GM23338 (cell line): ENCODE results near the gene ADGRB3. TPM values are rescaled to one million over a fixed set of nuclear protein-coding genes. Genes with fewer than 3 reads are reported as not detected.

Source experiments
- ATAC-seq: fragments of 200-7000 bp; cut with Tn5 transposase; 3 replicates; pipeline ENCODE4 v1.9.1; 2020
- DNase-seq: peaks from one replicate; pipeline ENCODE4 v3.0.0-alpha.2; 2015; ENCODE audit warnings: low spot score
- H2AFZ ChIP-seq: fragments of 200-600 bp; sonication (generic); 2 replicates; pipeline ENCODE4 v1.8.0; 2016; ENCODE audit warnings: antibody characterized with exemption, mild to moderate bottlenecking, moderate library complexity
- H3F3A ChIP-seq: fragments of 200-600 bp; sonication (generic); replicated peaks from 2 replicates; pipeline ENCODE4 v1.8.0; 2017; ENCODE audit warnings: antibody characterized with exemption, mixed run types, low read depth
- H3K27ac ChIP-seq: fragments of 200-600 bp; sonication (generic); 2 replicates; pipeline ENCODE4 v1.6.1; 2016; ENCODE audit warnings: low read depth
- H3K27me3 ChIP-seq: fragments of 200-600 bp; sonication (generic); 2 replicates; pipeline ENCODE4 v1.8.0; 2016; ENCODE audit warnings: mild to moderate bottlenecking, mixed run types, moderate library complexity; ENCODE audit not compliant: insufficient read depth
- H3K36me3 ChIP-seq: fragments of 200-600 bp; sonication (generic); 2 replicates; pipeline ENCODE4 v1.8.0; 2016; ENCODE audit warnings: mild to moderate bottlenecking; ENCODE audit not compliant: insufficient read depth
- H3K4me1 ChIP-seq: fragments of 200-600 bp; sonication (generic); 2 replicates; pipeline ENCODE4 v1.8.0; 2016; ENCODE audit warnings: mild to moderate bottlenecking, moderate library complexity; ENCODE audit not compliant: insufficient read depth
- H3K4me2 ChIP-seq: fragments of 200-600 bp; sonication (generic); 2 replicates; pipeline ENCODE4 v1.7.1; 2017; ENCODE audit warnings: mixed run types
- H3K4me3 ChIP-seq: fragments of 200-600 bp; sonication (generic); 2 replicates; pipeline ENCODE4 v1.6.1; 2016; ENCODE audit warnings: mixed run types
- H3K79me2 ChIP-seq: fragments of 200-600 bp; sonication (generic); replicated peaks from 2 replicates; pipeline ENCODE4 v1.8.0; 2017; ENCODE audit warnings: mild to moderate bottlenecking; ENCODE audit not compliant: insufficient read depth
- H3K9me2 ChIP-seq: fragments of 200-600 bp; sonication (generic); 2 replicates; pipeline ENCODE4 v1.8.0; 2017; ENCODE audit not compliant: insufficient read depth
- H4K20me1 ChIP-seq: fragments of 200-600 bp; sonication (generic); replicated peaks from 2 replicates; pipeline ENCODE4 v1.8.0; 2017; ENCODE audit warnings: mild to moderate bottlenecking; ENCODE audit not compliant: insufficient read depth
- H3K27ac Mint-ChIP-seq: 2 replicates; pipeline ENCODE4 v1.8.0; 2020; ENCODE audit warnings: inconsistent platforms, mild to moderate bottlenecking, moderate library complexity, mixed read lengths
- H3K27me3 Mint-ChIP-seq: 3 replicates; pipeline ENCODE4 v1.8.0; 2022; ENCODE audit warnings: low read depth, mild to moderate bottlenecking, moderate library complexity, mixed read lengths, inconsistent platforms; ENCODE audit not compliant: insufficient read depth, poor library complexity
- H3K36me3 Mint-ChIP-seq: 3 replicates; pipeline ENCODE4 v1.8.0; 2021; ENCODE audit warnings: low read depth, mild to moderate bottlenecking, inconsistent platforms, moderate library complexity, mixed read lengths
- H3K4me1 Mint-ChIP-seq: 3 replicates; pipeline ENCODE4 v1.8.0; 2020; ENCODE audit warnings: mild to moderate bottlenecking, inconsistent platforms, mixed read lengths
- H3K4me3 Mint-ChIP-seq: 3 replicates; pipeline ENCODE4 v1.8.0; 2021; ENCODE audit warnings: moderate library complexity, mild to moderate bottlenecking, inconsistent platforms, mixed read lengths
- H3K9me3 Mint-ChIP-seq: 3 replicates; pipeline ENCODE4 v1.8.0; 2020; ENCODE audit warnings: moderate library complexity, mild to moderate bottlenecking, inconsistent platforms, mixed read lengths
- CREB1 ChIP-seq: fragments of 250-450 bp; sonication (Bioruptor Pico); IDR thresholded peaks from 2 replicates; pipeline ENCODE4 v1.5.0; 2020; ENCODE audit warnings: low read depth, mild to moderate bottlenecking, moderate library complexity
- EZH2 ChIP-seq: fragments of 200-600 bp; sonication (generic); IDR thresholded peaks from one replicate; pipeline ENCODE4 v1.8.0; 2017; ENCODE audit warnings: antibody characterized with exemption, mild to moderate bottlenecking, low read depth; ENCODE audit not compliant: unreplicated experiment
- EZH2phosphoT487 ChIP-seq: fragments of 200-600 bp; sonication (generic); IDR thresholded peaks from one replicate; pipeline ENCODE4 v1.8.1; 2018; ENCODE audit warnings: antibody characterized with exemption; ENCODE audit not compliant: unreplicated experiment
- JUNB ChIP-seq: IDR thresholded peaks from one replicate; pipeline ENCODE4 v1.6.1; 2016; ENCODE audit warnings: antibody characterized with exemption; ENCODE audit not compliant: unreplicated experiment
- NANOG ChIP-seq: IDR thresholded peaks from 2 replicates; pipeline ENCODE4 v1.6.1; 2016; ENCODE audit warnings: antibody characterized with exemption, borderline replicate concordance
- POLR2AphosphoS5 ChIP-seq: IDR thresholded peaks from 2 replicates; pipeline ENCODE4 v1.6.1; 2016; ENCODE audit warnings: antibody characterized with exemption, low read depth
- STAT1 ChIP-seq: IDR thresholded peaks from one replicate; pipeline ENCODE4 v1.6.1; 2016; ENCODE audit warnings: antibody characterized with exemption; ENCODE audit not compliant: unreplicated experiment
- ZNF331 ChIP-seq: fragments of 250-450 bp; sonication (Bioruptor Pico); IDR thresholded peaks from 2 replicates; pipeline ENCODE4 v1.5.0; 2020; ENCODE audit warnings: low read depth, mild to moderate bottlenecking, moderate library complexity
- polyA plus RNA-seq: library from polyadenylated mRNA; unstranded; fragments of >200 nt; fragmentation: Nextera tagmentation; extraction: Ambion mirVana; gene quantifications from 2 replicates; pipeline ENCODE4 v1.2.1, GENCODE V29; 2016
- total RNA-seq: library from RNA; depleted of rRNA; stranded (reverse); fragments of >200 nt; shearing (Covaris generic); gene quantifications from 2 replicates; pipeline ENCODE4 v1.2.3, GENCODE V29; 2014
- TF ChIP-seq, protein P1 (sequence below), 2 experiments: fragments of 200-600 bp in 1 of 2; sonication (generic) in 1 of 2; conservative IDR thresholded peaks; 2 replicates each; pipeline versions ENCODE4 v1.5.1 to v1.6.1; 2016 to 2017; ENCODE audit warnings: antibody characterized with exemption in 2 of 2, low read depth in 2 of 2, mild to moderate bottlenecking in 2 of 2, moderate library complexity in 1 of 2
- TF ChIP-seq, protein P2 (sequence below): IDR thresholded peaks from 2 replicates; pipeline ENCODE4 v1.6.1; 2016; ENCODE audit warnings: antibody characterized with exemption
- TF ChIP-seq, protein P3 (sequence below): IDR thresholded peaks from one replicate; pipeline ENCODE4 v1.6.1; 2018; ENCODE audit warnings: antibody characterized with exemption; ENCODE audit not compliant: unreplicated experiment
- TF ChIP-seq, protein P4 (sequence below): fragments of 250-450 bp; sonication (Bioruptor Pico); IDR thresholded peaks from 2 replicates; pipeline ENCODE4 v1.5.0; 2020; ENCODE audit warnings: mild to moderate bottlenecking, moderate library complexity

Gene ADGRB3
- total and polyA plus RNA-seq, 2 experiments from 2014 or later = 0.92 to 4.0 TPM

DNA sequence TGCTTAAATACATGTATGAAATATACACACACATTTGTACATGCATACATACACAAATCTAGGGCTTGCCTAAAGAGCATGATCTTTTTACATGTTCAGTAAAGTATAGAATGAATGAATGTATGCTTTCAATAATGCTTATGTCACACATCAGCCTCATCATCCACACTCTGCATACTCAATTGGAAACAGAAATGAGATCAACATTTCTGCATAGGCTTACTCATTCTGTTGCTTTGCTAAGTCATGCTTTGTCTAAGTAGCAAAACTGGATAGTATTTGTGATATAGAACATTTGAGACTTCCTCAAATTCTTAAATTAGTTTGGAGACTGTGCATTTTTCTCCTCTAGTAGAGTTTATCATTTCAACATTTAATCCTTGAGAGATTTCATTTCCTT is 343.3 kb downstream of the ADGRB3 start:
- H3K4me3 Mint-ChIP-seq = no peak overlapping the region
- H3K36me3 Mint-ChIP-seq = no peaks in the 10 kb centered on the region
- Histone ChIP-seq H3K4me2 (no peak overlapping the region), H3K36me3 (no peaks in the 10 kb centered on the region), H3K79me2 (no peaks in the 10 kb centered on the region), H3F3A (no peaks in the 10 kb centered on the region), H3K4me1 (no peaks in the 10 kb centered on the region), H3K4me3 (no peak overlapping the region), H3K9me2 (no peaks in the 10 kb centered on the region), H3K27me3 (no peaks in the 10 kb centered on the region), H4K20me1 (no peaks in the 10 kb centered on the region), H3K27ac (no peak overlapping the region), H2AFZ (no peak overlapping the region)
- no peaks in the 10 kb centered on the region for H3K9me3 Mint-ChIP-seq
- H3K27me3 Mint-ChIP-seq = no peaks in the 10 kb centered on the region
- no peak for DNase-seq
- no peak for ATAC-seq
- peaks cover 3% of the 10 kb centered on the region; the same call in 1 of the 3 replicates for H3K4me1 Mint-ChIP-seq
- TF ChIP-seq CREB1 (CRISPR knock-in tag) (no peak), NANOG (no peak), ZNF331 (no peak), JUNB (no peak), POLR2AphosphoS5 (no peak), EZH2phosphoT487 (no peak), STAT1 (no peak), EZH2 (no peak)
- TF ChIP-seq, protein P1, sequence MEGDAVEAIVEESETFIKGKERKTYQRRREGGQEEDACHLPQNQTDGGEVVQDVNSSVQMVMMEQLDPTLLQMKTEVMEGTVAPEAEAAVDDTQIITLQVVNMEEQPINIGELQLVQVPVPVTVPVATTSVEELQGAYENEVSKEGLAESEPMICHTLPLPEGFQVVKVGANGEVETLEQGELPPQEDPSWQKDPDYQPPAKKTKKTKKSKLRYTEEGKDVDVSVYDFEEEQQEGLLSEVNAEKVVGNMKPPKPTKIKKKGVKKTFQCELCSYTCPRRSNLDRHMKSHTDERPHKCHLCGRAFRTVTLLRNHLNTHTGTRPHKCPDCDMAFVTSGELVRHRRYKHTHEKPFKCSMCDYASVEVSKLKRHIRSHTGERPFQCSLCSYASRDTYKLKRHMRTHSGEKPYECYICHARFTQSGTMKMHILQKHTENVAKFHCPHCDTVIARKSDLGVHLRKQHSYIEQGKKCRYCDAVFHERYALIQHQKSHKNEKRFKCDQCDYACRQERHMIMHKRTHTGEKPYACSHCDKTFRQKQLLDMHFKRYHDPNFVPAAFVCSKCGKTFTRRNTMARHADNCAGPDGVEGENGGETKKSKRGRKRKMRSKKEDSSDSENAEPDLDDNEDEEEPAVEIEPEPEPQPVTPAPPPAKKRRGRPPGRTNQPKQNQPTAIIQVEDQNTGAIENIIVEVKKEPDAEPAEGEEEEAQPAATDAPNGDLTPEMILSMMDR (conservative IDR thresholded peaks at IDR 0.05; ENCODE audit: low read depth in 2 of 2) = no peak
- TF ChIP-seq, protein P2, sequence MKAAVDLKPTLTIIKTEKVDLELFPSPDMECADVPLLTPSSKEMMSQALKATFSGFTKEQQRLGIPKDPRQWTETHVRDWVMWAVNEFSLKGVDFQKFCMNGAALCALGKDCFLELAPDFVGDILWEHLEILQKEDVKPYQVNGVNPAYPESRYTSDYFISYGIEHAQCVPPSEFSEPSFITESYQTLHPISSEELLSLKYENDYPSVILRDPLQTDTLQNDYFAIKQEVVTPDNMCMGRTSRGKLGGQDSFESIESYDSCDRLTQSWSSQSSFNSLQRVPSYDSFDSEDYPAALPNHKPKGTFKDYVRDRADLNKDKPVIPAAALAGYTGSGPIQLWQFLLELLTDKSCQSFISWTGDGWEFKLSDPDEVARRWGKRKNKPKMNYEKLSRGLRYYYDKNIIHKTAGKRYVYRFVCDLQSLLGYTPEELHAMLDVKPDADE = no peak
- TF ChIP-seq, protein P3, sequence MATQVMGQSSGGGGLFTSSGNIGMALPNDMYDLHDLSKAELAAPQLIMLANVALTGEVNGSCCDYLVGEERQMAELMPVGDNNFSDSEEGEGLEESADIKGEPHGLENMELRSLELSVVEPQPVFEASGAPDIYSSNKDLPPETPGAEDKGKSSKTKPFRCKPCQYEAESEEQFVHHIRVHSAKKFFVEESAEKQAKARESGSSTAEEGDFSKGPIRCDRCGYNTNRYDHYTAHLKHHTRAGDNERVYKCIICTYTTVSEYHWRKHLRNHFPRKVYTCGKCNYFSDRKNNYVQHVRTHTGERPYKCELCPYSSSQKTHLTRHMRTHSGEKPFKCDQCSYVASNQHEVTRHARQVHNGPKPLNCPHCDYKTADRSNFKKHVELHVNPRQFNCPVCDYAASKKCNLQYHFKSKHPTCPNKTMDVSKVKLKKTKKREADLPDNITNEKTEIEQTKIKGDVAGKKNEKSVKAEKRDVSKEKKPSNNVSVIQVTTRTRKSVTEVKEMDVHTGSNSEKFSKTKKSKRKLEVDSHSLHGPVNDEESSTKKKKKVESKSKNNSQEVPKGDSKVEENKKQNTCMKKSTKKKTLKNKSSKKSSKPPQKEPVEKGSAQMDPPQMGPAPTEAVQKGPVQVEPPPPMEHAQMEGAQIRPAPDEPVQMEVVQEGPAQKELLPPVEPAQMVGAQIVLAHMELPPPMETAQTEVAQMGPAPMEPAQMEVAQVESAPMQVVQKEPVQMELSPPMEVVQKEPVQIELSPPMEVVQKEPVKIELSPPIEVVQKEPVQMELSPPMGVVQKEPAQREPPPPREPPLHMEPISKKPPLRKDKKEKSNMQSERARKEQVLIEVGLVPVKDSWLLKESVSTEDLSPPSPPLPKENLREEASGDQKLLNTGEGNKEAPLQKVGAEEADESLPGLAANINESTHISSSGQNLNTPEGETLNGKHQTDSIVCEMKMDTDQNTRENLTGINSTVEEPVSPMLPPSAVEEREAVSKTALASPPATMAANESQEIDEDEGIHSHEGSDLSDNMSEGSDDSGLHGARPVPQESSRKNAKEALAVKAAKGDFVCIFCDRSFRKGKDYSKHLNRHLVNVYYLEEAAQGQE = no peak
- TF ChIP-seq, protein P4, sequence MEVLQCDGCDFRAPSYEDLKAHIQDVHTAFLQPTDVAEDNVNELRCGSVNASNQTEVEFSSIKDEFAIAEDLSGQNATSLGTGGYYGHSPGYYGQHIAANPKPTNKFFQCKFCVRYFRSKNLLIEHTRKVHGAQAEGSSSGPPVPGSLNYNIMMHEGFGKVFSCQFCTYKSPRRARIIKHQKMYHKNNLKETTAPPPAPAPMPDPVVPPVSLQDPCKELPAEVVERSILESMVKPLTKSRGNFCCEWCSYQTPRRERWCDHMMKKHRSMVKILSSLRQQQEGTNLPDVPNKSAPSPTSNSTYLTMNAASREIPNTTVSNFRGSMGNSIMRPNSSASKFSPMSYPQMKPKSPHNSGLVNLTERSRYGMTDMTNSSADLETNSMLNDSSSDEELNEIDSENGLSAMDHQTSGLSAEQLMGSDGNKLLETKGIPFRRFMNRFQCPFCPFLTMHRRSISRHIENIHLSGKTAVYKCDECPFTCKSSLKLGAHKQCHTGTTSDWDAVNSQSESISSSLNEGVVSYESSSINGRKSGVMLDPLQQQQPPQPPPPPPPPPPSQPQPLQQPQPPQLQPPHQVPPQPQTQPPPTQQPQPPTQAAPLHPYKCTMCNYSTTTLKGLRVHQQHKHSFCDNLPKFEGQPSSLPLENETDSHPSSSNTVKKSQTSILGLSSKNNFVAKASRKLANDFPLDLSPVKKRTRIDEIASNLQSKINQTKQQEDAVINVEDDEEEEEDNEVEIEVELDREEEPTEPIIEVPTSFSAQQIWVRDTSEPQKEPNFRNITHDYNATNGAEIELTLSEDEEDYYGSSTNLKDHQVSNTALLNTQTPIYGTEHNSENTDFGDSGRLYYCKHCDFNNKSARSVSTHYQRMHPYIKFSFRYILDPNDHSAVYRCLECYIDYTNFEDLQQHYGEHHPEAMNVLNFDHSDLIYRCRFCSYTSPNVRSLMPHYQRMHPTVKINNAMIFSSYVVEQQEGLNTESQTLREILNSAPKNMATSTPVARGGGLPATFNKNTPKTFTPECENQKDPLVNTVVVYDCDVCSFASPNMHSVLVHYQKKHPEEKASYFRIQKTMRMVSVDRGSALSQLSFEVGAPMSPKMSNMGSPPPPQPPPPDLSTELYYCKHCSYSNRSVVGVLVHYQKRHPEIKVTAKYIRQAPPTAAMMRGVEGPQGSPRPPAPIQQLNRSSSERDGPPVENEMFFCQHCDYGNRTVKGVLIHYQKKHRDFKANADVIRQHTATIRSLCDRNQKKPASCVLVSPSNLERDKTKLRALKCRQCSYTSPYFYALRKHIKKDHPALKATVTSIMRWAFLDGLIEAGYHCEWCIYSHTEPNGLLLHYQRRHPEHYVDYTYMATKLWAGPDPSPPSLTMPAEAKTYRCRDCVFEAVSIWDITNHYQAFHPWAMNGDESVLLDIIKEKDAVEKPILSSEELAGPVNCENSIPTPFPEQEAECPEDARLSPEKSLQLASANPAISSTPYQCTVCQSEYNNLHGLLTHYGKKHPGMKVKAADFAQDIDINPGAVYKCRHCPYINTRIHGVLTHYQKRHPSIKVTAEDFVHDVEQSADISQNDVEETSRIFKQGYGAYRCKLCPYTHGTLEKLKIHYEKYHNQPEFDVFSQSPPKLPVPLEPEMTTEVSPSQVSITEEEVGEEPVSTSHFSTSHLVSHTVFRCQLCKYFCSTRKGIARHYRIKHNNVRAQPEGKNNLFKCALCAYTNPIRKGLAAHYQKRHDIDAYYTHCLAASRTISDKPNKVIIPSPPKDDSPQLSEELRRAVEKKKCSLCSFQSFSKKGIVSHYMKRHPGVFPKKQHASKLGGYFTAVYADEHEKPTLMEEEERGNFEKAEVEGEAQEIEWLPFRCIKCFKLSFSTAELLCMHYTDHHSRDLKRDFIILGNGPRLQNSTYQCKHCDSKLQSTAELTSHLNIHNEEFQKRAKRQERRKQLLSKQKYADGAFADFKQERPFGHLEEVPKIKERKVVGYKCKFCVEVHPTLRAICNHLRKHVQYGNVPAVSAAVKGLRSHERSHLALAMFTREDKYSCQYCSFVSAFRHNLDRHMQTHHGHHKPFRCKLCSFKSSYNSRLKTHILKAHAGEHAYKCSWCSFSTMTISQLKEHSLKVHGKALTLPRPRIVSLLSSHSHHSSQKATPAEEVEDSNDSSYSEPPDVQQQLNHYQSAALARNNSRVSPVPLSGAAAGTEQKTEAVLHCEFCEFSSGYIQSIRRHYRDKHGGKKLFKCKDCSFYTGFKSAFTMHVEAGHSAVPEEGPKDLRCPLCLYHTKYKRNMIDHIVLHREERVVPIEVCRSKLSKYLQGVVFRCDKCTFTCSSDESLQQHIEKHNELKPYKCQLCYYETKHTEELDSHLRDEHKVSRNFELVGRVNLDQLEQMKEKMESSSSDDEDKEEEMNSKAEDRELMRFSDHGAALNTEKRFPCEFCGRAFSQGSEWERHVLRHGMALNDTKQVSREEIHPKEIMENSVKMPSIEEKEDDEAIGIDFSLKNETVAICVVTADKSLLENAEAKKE (CRISPR knock-in tag) = no peak
- H3K27ac Mint-ChIP-seq = no peak overlapping the region
